Testis (tissue), 2 donors: ENCODE data around the gene IRF2BP1.

Experiments used
- POLR2A ChIP-seq: fragments of 450-650 bp; IDR thresholded peaks from one replicate; pipeline ENCODE4 v1.6.1; 2017; ENCODE audit warnings: antibody characterized with exemption, mild to moderate bottlenecking, moderate library complexity
- TF ChIP-seq, protein P1 (sequence below), 3 experiments: fragments of 450-650 bp in 2 of 3; fragments of 200-600 bp in 1 of 3; sonication (generic) in 1 of 3; IDR thresholded peaks; one replicate each; pipeline ENCODE4 v1.5.1; 2016 to 2019; ENCODE audit warnings: antibody characterized with exemption in 3 of 3, mild to moderate bottlenecking in 2 of 3, moderate library complexity in 1 of 3

DNA sequence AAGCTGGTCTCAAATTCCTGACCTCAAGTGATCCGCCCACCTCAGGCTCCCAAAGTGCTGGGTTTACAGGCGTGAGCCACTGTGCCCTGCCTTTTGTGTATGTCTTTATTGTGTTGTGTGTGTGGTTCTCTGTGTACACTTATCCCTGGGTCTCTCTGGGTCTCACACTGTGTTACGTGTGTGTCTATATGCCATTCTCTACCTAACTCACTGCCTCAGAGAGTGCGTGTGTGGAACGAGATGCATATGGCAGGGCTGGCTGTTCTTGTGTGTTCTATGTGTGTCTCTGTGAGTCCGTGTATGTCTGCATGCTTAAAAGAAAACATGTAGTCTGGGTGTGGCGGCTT lies 11.3 kb downstream of the IRF2BP1 start:
- TF ChIP-seq, protein P1, sequence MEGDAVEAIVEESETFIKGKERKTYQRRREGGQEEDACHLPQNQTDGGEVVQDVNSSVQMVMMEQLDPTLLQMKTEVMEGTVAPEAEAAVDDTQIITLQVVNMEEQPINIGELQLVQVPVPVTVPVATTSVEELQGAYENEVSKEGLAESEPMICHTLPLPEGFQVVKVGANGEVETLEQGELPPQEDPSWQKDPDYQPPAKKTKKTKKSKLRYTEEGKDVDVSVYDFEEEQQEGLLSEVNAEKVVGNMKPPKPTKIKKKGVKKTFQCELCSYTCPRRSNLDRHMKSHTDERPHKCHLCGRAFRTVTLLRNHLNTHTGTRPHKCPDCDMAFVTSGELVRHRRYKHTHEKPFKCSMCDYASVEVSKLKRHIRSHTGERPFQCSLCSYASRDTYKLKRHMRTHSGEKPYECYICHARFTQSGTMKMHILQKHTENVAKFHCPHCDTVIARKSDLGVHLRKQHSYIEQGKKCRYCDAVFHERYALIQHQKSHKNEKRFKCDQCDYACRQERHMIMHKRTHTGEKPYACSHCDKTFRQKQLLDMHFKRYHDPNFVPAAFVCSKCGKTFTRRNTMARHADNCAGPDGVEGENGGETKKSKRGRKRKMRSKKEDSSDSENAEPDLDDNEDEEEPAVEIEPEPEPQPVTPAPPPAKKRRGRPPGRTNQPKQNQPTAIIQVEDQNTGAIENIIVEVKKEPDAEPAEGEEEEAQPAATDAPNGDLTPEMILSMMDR (IDR thresholded peaks at IDR 0.05), result no peak
- no peak for TF ChIP-seq POLR2A
